ENCODE results near the gene SCYL1.

Gene SCYL1

GRCh38 chr11:65524741-65525545 is at the start of gene SCYL1:
Gene SCYL1, plus strand, starts transcription at chr11:65525083. Its CDS starts 71 bp downstream, at chr11:65525154.
- peak; percentile 74 for DNase-seq

DNA sequence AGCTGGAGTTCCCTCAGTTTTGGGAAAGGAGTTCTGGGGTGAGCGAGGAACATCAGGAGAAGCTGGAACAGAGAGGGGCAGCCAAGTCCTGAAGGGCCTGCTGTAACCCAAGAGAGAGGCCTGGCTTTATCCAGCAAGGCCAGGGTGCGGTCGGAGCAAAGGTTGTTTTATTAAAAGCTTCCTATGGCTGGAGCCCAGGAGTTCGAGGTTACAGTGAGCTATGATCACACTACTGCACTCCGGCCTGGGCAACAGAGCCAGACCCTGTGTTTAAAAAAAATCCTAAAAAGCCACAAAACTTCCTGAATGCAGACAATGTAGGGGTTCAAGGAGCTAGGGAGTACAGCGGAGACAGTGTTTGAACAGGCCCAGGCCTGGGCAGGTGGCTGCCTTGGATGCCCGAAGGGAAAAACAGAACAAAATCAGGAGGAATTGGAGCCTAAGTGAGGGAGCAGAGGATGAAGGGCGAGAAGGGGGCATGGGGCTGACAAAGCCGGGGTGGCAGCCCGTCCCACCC is 48.2 kb upstream of the SCYL1 start:
- no peak for DNase-seq

GRCh38 chr11:65477149-65477965 is 47.5 kb upstream of the SCYL1 start:
- DNase-seq: peak; percentile 96 to 97

DNA sequence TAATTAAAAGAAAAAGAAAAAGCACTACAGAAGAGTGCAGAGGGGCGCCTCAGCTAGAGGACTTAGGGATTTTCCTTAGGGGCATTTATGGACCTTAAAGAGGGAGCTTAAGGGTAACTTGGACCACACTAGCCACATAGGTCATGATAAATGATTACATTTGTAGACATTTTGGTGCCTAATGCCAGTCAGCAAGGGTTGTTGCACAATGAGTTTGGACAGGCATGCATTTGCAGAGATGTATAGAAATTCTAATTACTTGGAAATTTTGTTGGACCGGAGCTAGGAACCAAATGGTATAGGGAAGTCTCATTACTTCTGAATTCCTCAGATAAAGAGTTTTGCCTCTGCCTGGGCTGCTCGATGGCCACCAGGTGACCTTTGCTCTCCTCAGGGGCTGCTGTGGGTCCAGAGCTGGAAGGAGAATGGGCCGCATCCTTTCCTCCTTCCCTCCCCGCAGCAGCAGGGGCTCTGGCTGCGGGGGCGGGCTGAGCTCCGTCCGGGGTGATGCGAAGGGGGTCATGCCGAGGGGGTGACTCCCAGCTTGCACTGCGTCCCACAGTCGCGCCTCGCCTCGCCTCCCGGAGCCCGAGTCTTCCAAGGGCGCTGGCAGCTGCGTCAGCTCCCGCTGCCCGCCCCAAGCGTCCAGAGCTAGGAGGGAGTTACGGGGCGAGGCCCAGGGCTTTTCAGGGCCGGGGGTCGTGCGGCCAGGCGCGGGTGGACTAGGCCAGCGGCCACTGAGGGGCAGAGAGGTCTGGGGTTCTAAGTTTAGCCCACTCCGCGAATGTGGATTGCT is 46.3 kb upstream of the SCYL1 start:
- DNase-seq: no peak

DNA sequence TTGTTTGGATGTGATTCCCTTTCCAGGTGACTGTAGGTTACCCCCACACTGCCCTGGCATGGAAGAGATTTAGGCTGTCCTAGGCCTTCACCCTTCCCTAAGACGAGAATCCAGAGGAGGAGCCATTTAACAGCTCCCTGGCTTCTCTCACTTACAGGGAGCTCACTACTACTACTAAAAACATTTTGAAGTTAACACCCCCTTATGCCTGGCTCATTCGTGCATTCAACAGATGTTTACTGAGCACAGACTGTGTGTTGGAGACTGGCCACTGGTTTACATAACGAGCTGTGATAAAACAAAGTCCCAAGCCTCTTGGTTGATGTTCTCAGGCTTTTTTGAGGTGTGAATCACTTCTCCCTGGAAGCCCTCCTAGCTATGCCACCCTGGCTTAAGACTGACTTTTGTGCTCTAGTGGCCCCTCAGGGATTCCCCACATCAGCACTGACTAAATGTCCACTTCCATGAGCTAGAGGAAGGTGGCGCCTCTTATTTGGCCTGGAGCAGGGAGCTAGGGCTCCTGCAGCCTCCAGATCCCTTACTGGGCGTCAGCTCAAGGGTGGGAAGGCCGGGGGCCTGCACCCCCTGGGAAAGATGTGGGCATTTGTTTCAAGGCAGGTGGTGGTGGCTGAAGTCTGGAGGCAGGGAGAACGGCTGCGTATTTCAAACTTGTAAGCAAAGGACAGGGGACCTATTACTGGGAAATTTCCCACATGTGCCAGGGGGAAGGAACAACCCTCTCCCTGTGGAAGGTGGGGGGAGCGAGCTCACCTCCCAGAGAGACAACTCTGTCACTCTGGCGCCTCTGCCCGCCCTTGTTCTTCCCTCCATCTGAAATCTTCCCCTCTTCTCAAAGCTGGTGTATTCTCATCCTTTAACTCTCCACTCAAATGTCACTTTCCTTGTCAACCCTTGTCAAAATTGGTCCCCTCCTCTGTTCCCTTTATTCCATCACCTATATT is 45.4 kb upstream of the SCYL1 start:
- no peak for DNase-seq

- DNase-seq: no peak
Measured at GRCh38 chr11:65482306-65482850, 42.5 kb upstream of the SCYL1 start.

DNA sequence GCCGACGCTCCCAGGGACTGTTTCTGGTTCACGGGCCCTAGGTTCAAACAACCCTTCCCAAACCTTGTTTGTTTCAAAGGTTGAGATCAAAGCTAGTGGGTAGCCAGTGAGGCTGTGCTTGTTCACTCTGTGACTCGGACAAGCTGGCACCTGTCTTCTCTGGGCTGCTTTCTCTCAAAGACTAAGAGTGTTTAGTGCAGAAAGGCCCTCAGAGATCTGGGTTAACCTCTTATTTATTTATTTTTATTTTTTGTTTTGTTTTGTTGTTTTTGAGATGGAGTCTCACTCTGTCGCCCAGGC is 39.0 kb upstream of the SCYL1 start:
- no peak for DNase-seq

DNA sequence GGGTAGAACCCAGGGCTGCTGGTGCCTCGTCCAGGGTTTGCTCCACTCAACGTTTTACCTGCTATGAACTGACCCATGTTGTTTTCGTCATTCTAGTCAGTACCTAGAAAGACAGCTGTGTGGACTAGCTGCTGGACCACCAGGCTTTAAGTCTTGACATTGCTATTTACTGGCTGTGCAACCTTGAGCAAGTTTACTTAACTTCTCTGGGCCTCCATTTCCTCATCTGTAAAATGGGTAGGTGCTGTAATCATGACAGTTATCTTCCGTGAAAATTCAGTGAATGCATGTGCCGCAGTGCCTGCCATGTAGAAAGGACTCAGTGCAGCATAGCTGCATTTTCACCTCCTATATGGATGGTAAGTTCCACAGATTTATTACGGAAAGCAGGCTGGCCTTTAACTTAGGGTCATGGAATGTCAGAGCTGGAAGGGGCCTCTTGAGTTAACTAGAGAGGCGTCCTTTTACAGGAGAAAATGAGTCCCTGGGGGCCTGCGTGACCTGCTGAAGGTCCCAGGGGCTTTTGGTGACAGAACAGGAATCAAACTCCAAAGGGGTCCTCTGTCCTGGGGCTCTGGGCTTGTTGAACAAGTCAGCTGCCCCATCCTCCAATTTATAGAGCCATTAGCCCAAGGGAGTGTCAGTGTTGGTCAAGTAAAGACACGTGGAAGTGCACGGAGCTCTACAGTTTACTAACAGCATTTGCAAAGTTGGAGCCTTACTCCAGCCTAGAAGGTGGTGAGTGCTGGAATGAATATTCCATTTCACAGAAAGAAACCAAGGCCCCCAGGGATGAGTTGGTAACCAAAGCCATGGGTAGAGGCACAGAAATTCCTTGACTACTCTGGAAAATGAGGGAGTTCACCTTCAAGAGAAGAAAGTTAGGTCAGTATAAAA is 38.1 kb upstream of the SCYL1 start:
- DNase-seq: no peak

GRCh38 chr11:65487467-65488272 is 37.2 kb upstream of the SCYL1 start:
- DNase-seq: peak in 1 of 2 experiments; percentile 70

DNA sequence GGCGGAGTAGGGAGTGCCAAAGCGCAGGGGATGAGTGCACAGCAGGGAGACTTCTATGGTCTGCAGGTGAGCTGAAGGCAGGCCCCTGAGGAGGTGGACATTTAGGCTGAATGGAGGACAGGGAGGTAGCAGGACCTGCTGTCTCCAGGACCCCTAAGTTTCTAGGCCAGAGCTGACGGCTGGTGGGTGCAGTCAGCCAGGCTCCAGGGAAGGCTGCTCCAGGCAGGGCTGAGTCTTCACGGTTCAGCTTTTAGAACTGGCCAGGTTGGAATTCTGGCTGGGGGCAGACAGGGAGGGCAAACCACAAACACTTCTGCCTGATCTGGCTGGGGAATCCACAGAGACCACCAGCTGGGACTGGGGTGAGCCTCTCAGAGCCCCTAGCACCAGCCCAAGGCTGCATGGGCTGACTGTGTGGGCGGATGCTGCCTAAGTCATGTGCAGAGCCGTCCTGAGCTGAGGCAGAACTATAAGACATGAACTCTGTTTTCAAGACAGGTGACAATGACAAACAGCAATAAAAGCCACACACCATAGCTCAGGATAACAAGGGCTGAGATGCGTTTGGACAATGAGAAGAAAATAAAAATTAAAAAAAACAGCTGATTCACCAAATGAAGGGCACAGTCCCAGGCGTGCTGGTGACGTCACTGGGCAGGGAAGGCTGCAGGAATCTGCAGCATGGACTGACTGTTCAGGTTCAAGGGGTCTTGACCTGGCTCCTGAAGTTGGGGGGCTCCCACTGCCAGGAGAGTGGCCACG is 36.4 kb upstream of the SCYL1 start:
- no peak for DNase-seq

DNA sequence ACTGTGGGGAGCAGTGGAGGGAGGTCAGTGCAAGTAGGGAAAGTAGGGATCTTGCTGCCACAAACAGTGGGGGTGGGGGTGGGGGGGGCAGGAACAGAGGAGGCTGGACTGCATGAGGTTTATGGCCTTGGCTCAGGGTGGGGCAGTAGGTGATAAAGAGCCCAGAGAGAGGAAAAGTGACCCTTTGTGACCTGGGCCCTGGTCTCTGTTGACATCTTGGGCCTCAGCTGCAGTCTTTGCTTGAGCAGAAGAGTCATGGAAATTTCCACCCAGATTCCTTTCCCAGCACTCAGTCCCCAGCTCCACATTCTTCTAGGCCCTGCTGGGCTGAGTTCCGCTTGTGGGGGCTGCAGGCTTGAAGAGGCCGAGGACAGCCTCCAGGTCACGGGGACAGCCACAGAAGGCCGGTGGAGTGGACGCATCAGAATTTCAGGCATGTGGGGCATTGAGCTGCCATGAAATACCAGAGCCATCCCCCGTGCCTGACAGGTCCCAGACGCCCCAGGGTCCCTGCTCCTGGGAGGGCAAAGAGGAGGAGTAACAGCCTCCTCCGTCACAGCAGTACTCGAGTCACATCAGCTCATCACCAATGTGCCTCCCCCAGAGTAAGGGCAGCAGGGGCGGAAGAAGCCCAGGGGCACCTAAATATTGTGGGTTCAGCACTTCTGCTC is 35.7 kb upstream of the SCYL1 start:
- no peak for DNase-seq

GRCh38 chr11:65489706-65490320 is 35.1 kb upstream of the SCYL1 start:
- DNase-seq: no peak

DNA sequence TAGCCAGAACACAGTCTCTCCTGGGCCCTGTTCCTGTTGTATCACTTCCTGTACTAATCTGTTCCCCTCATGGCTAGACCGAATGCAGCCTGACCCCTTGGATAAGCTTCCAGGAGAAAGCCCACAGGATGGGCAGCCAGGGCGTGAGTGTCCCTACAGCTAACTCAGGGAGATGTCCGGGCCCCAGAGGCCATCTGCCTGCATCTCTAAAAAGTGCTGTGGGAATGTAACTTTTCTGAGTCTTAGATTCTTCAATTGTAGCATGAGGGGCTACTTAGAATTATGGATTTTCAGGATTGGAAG is 33.8 kb upstream of the SCYL1 start:
- no peak for DNase-seq

GRCh38 chr11:65491614-65492386 is 33.1 kb upstream of the SCYL1 start:
- DNase-seq: peak in 1 of 2 experiments; percentile 41

- no peak for DNase-seq
Measured at GRCh38 chr11:65492387-65492636, 32.6 kb upstream of the SCYL1 start.

DNA sequence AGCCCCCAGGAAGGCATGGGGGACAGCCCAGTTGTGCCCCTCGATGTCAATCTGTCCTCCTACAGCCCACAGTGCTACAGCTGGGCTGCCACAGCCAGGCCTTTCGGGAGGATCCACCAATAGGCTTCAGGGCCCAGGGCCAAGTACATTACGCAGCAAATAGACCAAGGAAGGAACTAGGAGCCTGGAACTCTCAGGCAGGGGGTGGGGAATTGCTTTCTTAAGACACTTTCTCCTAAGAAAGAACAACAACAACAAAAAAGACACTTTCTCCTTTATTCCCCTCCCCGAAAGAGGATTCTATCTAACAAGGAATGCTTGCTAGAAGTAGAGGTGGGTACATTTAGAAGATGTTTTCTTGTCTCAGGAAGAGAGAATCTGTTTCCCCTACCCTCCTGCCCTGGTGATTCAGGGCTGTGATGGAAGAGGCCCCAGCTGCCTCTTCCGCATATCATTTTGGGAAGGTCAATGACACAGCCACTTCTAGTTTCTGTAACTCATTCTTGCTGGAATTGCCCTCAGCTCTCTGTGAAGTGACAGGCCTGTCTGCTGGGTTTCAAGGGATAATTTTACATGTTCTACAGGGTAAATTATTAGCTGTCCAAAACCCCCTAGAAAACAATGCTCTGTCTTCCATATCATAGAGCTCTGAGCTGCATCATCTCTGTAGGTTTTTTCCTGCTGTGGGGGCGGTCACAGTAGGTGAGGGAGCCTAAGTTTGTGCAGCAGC is 32.1 kb upstream of the SCYL1 start:
- peak in 1 of 2 experiments; percentile 62 for DNase-seq
